Stimulated activated CD8-positive, alpha-beta memory T cell treated with anti-CD3 and anti-CD28 coated beads, Interleukin-15, amount 100 ng/mL, for 4 hours (primary cell): ENCODE data around the gene KCNQ5.
"Not testable (repeated sequence)": the region's sequence is repeated elsewhere in the genome, so short reads cannot be mapped to it uniquely, and the experiment has no call there.

Source experiments
- DNase-seq, 2 donors: peaks; one replicate each; pipeline ENCODE4 v3.0.0-alpha.2; 2020; ENCODE audit warnings: low read depth in 2 of 2

KCNQ5 gene

DNA sequence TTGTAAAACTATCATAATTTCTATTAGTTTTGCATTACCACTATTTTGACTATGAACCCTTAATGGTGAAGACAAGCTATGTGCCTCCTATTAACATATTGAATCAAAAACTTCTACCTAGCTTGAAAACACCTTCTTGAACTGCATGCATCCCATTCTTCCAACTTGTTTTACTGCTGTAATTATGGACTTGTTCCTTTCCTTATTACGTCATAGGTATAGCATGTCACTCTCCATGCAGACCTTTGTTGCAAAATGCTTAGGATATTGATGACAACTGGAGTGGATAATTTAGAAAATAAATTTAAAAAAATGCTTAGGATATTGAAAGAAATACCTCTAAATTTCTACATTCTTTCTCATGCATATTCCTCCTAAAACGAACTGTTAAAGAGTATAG lies 219.3 kb downstream of the KCNQ5 start:
- DNase-seq: no peak

GRCh38 chr6:72842140-72842539 lies 220.3 kb downstream of the KCNQ5 start:
- DNase-seq: no peak

DNA sequence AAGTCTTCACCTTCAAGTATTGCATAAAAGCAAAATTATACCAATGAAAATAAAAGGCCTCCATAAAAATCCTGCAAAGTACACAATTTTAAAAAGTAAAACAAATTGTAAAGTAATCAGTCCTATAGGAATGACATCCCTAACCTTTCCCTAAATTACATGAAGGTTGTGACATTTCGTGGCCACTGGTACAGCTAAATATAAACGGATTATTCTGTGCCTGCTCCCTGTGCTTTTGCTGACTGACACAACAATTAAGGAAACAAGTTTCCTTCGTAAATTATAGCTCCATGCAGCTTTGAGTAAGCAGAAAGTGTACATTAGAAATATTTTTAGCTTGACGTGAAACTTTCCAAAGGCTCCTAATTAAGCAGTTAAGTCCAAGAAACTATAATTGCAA lies 222.8 kb downstream of the KCNQ5 start:
- DNase-seq: no peak

- DNase-seq: no peak
Observed at GRCh38 chr6:72849346-72849745, 227.5 kb downstream of the KCNQ5 start.

DNA sequence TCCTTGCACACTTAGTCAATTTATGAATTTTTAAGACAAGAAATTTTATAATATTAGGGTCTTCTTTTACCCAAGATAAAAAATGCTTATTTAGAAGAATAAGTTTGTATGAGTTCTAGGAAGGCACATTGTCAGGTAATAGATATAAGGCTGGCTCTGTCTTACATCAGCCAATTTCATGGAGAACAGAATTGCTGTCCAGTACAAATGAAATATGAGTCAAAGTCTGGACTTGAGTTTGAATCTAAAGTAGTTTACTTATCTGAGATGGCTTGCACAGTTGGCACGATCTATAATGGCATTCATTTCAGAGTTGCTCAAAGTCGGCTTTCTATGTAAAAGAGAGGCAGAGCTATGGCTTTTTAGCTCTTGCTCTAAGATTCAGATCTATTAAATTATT lies 228.2 kb downstream of the KCNQ5 start:
- no peak for DNase-seq

- DNase-seq: no peak
Observed at GRCh38 chr6:72850469-72850868, 228.6 kb downstream of the KCNQ5 start.

DNA sequence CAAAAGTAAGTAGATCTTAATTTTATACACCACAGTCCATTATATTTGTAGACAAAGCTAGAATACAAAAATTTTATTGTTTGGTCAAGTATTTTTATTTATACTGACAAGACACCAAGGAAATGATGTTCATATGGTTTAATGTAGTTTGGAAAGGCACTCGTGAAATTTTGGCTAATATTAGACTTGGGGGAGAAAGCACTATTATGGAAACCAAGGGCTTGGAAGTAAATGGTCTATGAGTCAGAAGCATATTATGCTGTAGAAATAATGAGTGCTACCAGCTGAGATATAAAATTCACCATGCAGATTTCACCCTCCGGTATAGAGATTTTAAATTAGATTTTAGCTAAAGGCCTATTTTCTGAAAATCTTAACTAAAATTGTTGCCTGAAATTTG lies 233.6 kb downstream of the KCNQ5 start:
- DNase-seq: no peak

DNA sequence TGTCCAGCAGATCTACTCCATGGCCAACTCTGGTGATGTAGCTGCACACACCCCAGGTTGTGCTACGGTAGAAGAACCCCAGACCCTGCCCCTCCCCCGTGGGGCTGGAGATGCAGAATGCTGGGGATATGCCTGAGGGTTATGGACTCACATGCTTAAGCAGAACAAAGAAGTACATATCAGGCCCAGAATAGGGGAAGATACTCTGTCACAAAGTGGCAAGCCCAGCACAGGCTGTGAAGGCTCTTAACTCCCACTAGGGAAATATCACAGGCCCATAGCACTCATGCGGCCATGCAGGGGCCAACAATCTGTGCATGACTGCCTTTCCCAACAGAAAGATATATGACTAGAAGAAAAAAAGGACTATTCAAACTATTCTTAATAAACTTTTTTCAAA lies 234.9 kb downstream of the KCNQ5 start:
- DNase-seq: no peak

GRCh38 chr6:72857791-72858585 lies 236.1 kb downstream of the KCNQ5 start:
- no peak for DNase-seq

DNA sequence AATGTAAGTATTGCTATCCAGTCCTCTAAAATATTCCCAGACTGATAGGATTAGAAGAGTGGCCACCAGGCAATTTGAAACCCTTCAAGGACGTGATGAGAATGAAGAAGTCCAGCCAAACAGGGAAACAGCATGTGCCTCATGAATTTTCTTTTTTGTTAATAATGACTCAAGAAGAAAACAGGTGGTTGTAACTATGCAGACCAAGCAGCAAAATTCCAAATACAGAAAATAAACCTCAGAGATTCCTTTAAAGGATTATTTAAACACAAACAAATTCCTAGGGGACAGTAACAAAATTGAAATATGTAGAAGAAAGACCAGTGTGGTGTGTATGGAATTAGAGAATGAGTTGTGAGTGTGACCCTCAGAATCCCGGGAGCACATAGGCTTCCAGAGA lies 239.2 kb downstream of the KCNQ5 start:
- DNase-seq: no peak

DNA sequence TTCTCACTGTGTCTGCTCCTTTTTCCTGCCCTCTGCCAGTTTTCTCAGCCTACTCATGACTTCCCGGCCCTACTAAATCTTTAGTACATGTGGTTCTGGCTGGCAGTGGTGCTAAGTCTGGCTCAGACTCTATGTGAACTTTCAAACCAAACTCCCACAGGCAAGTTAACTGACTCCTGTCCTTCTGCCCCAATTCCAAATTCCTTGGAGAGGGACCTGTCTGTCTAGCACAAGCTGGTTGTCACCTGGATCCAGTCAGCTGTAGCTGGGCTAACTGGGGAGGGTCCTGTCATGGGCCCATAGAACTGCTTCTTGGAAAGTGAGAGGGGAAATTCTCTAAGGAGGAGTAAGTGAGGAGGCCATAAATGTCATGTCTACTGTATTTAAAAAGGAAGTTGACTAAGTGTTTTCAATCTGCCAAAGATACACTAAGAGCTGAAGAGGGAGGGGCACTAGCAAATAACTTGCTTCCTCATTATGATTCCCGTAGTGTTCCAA lies 240.1 kb downstream of the KCNQ5 start:
- no peak for DNase-seq

DNA sequence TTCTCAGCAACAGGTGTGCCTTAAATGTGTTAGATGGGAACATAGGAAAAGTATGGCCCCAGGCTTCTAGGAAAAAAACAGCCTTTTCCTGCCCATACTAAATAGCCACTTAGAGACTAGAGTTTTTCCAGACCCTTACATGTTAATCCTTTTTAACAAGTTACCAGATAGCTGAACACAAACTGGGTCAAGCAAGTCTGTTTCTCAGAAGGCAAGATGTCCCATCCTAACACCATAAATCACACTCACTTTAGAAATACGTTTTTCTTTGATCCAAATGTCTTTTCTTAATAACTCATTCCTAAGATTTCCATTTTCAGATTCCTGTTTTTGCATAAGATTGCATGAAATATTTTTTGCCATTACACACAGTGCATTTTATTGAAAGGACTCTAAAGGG lies 241.3 kb downstream of the KCNQ5 start:
- no peak for DNase-seq

DNA sequence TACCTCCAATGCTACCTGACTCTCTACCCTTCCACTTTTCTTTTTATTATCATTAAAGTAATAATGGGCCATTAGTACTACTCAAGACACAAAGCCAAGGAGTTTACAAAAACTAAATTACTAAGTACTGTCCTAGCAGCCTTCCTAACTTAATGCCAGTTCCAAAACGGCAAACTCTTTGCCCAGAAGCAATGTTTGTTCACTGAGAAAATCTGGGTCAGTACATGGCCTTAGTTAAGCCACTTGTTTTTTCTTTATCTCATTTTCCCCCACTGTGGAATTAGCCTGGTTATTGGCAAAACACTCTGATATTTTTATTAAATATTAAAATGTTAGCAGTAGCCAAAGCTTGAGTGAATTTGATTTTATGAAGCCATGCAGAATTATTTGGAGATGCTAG lies 242.4 kb downstream of the KCNQ5 start:
- no peak for DNase-seq

GRCh38 chr6:72864799-72865198 lies 242.9 kb downstream of the KCNQ5 start:
- DNase-seq: no peak

DNA sequence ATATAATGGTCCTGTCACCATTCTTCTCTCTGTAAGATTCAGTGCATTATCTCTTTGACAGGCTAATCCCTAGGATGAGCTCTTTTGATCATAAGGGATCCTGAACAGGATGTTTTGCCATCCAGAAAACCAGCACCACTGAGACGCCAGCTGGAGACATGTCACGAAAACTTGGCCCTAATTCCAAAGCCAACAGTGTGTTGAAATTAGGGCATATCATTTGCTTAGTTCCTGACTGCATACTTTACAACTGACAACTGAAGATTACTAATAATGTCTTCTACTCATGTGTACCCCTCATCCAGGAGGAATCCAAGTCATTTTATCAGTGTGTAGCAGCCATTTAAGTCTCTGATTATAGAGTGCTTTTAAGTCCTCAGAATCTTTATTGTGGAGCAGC lies 243.6 kb downstream of the KCNQ5 start:
- no peak for DNase-seq

GRCh38 chr6:72869621-72870020 lies 247.8 kb downstream of the KCNQ5 start:
- DNase-seq: no peak

DNA sequence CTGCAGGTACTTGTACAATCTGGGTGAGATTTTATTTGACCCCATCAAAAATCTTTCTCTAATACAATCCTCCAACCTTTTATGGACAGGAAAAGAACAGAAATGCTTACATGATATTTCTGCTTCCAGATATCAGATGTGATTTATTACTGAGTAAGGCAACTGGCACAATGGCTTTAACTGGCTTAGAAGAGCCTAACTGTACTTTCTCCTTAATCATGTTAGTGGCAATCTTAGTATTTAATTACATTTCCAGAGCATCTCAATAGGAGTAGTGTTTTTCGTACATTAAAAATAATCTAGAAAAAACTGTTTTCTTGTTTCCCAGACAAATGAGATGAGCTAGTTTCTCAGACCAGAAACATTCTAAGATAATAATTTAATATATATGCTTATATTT lies 251.6 kb downstream of the KCNQ5 start:
- no peak for DNase-seq

DNA sequence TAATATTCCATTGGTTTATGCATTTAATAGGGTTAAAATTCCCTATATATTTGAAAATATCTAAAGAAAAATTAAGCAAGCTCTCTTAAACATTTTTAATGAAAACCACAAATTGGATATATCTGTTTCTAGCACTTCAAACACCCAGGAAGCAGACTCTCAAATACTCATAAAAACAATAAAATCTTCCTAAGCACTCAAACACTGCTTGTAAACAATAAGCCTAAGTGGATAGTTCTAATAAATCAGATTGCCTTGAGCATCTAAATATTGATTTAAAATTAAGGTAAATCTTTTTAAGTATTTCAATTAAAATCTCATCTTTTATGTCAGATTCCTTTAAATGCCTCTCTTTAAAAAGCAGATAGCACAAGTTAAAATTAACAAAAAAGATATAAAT lies 254.4 kb downstream of the KCNQ5 start:
- no peak for DNase-seq

DNA sequence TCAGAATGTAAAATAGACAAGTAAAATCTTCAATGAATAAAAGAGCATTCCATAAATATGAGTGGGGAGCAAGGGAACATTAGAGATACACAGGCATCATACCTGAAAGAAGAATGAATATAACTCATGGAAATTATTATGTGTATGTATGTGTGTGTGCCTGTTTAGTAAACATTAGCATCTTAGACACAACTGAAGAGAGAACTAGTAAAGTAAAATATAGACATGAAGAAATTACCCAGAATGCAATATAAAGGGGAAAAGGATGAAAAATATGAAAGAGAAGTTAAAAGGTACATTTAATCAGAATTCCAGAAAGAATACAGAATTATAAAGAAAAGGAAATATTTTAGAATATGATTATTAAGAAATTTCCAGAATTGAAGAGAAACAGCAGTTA lies 264.3 kb downstream of the KCNQ5 start:
- no peak for DNase-seq

DNA sequence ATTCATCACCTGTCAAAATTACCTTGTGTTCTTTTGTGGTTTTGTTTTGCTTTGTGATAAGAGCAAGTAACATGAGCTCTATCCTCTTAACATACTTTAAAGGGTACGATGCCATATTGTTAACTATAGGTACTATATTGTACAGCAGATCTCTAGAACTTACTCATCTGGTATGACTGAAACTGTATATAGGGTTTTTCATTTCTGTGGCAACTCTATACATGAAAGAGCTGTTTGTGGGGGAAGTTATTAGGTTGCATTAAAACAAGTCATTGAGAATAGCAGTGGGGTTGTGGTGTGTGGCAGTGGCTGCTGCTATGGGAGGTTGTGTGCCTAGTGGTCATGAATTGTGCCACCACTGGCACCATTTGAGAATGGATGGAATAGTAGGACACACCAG lies 268.4 kb downstream of the KCNQ5 start:
- DNase-seq: no peak

DNA sequence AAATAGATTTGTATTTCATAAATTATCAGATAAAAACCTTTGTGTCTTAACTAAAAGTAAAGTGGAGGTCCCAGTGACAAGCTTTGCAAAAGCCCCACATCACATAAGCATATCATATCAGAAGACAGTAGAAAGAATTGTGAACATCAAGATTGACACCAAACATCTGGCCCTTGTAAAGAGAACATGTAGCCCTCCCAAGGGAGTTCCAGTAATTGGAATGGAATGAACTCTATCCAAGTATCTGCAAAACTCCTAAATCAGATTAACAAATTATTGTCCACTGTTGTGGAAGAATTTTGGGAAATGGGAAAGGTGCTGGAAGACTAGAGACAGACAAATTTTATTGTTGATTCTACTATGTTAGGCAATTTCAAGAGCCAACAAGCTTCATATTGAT lies 268.8 kb downstream of the KCNQ5 start:
- no peak for DNase-seq

DNA sequence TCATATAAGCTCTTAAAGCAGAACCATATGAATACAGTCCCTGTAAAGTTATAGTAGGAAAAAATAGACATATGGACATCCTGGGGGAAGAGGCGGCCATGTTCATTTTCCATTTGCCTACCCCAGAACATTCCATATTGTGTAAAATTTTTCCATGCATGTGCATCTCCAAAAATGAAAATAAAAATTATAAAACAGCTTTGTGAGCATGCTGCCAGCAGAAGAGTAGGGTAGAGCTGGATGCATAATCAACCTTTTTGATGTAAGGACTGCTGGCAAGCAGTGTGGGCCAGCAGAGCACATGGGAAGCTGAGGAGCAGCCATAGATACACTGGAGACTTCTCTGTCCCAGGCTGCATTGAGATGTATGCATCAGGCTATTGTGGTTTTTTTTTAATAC lies 271.0 kb downstream of the KCNQ5 start:
- no peak for DNase-seq

GRCh38 chr6:72894091-72894490 lies 272.2 kb downstream of the KCNQ5 start:
- no peak for DNase-seq

GRCh38 chr6:72898313-72898712 lies 276.4 kb downstream of the KCNQ5 start:
- DNase-seq: not testable (repeated sequence)
